Stimulated activated CD8-positive, alpha-beta memory T cell treated with anti-CD3 and anti-CD28 coated beads, Interleukin-12 subunit alpha, Interleukin-12 subunit beta, amount 100 ng/mL, for 24 hours (primary cell): ENCODE measurements around the gene MRPL27.
"Not testable (repeated sequence)": the region's sequence is repeated elsewhere in the genome, so short reads cannot be mapped to it uniquely, and the experiment has no call there.

Experiments
- DNase-seq: peaks from one replicate; pipeline ENCODE4 v3.0.0-alpha.2; 2020; ENCODE audit errors: extremely low read depth

The MRPL27 gene

GRCh38 chr17:50372758-50373556 is at the start of gene MRPL27, which contains the start of gene EME1:
TSS of gene MRPL27 (minus strand) at chr17:50373184. CDS start at chr17:50373170, 14 bp downstream.
TSS of gene EME1 (plus strand) at chr17:50373229. CDS start at chr17:50375209, 1,980 bp downstream.
- DNase-seq: peak; percentile 55

- no peak for DNase-seq
Measured at GRCh38 chr17:50422738-50423137, 49.8 kb upstream of the MRPL27 start.

GRCh38 chr17:50421308-50422051 is 48.5 kb upstream of the MRPL27 start:
- DNase-seq: no peak

- DNase-seq: no peak
Measured at GRCh38 chr17:50420419-50421112, 47.6 kb upstream of the MRPL27 start.

- DNase-seq: not testable (repeated sequence)
Measured at GRCh38 chr17:50419577-50419976, 46.6 kb upstream of the MRPL27 start.

- DNase-seq: no peak
Measured at GRCh38 chr17:50414808-50415207, 41.8 kb upstream of the MRPL27 start.

GRCh38 chr17:50412188-50412732 is 39.3 kb upstream of the MRPL27 start:
- DNase-seq: no peak

- DNase-seq: no peak
Measured at GRCh38 chr17:50407921-50408320, 34.9 kb upstream of the MRPL27 start.

GRCh38 chr17:50406578-50406977 is 33.6 kb upstream of the MRPL27 start:
- no peak for DNase-seq

GRCh38 chr17:50405351-50405750 is 32.4 kb upstream of the MRPL27 start:
- DNase-seq: not testable (repeated sequence)

GRCh38 chr17:50399591-50399990 is 26.6 kb upstream of the MRPL27 start:
- DNase-seq: not testable (repeated sequence)

- not testable (repeated sequence) for DNase-seq
Measured at GRCh38 chr17:50398672-50399071, 25.7 kb upstream of the MRPL27 start.

- no peak for DNase-seq
Measured at GRCh38 chr17:50397919-50398285, 24.9 kb upstream of the MRPL27 start.

- DNase-seq: peak; percentile 73
Measured at GRCh38 chr17:50397111-50397918, 24.3 kb upstream of the MRPL27 start, which contains the start of gene LRRC59. TSS of gene LRRC59 (minus strand) at chr17:50397523. CDS start at chr17:50397317, 206 bp downstream.

GRCh38 chr17:50396261-50397110 is 23.5 kb upstream of the MRPL27 start:
- no peak for DNase-seq

GRCh38 chr17:50394711-50395110 is 21.7 kb upstream of the MRPL27 start:
- DNase-seq: no peak

GRCh38 chr17:50393700-50394099 is 20.7 kb upstream of the MRPL27 start:
- no peak for DNase-seq

GRCh38 chr17:50392621-50393020 is 19.6 kb upstream of the MRPL27 start:
- no peak for DNase-seq

GRCh38 chr17:50389534-50389933 is 16.6 kb upstream of the MRPL27 start:
- DNase-seq: no peak

- DNase-seq: no peak
Measured at GRCh38 chr17:50388728-50389127, 15.7 kb upstream of the MRPL27 start.
